Stimulated activated CD8-positive, alpha-beta memory T cell treated with anti-CD3 and anti-CD28 coated beads, Interleukin-4, amount 100 ng/mL, for 1 hour (primary cell): Measurements from ENCODE around the gene DET1.
"Not testable (repeated sequence)": the region's sequence is repeated elsewhere in the genome, so short reads cannot be mapped to it uniquely, and the experiment has no call there.

ENCODE experiments used
- DNase-seq, 2 donors: peaks; one replicate each; pipeline ENCODE4 v3.0.0-alpha.2; 2020; ENCODE audit warnings: low read depth in 2 of 2, low spot score in 1 of 2

DET1 gene

GRCh38 chr15:88546248-88547129, at the start of gene DET1:
Gene DET1 (minus strand): TSS chr15:88546681. CDS start chr15:88531705, 14,976 bp downstream.
- DNase-seq: peak; percentile 77 to 89

DNA sequence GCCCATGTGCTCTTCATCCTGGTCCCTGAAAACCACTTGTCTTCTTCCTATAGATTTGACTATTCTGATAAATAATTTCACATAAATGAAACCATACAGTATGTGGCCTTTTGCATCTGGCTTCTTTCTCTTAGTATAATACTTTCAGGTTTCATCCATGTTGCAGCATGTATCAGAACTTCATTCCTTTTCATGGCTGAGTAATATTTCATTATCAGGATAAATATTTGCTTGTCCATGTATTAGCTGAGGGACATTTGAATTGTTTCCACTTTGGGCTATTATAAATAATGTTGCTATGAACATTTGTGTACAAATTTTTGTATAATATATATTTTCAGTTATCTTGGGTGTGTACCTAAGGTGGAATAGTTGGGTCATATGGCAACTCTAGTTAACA, 44.9 kb upstream of the DET1 start:
- DNase-seq: no peak

DNA sequence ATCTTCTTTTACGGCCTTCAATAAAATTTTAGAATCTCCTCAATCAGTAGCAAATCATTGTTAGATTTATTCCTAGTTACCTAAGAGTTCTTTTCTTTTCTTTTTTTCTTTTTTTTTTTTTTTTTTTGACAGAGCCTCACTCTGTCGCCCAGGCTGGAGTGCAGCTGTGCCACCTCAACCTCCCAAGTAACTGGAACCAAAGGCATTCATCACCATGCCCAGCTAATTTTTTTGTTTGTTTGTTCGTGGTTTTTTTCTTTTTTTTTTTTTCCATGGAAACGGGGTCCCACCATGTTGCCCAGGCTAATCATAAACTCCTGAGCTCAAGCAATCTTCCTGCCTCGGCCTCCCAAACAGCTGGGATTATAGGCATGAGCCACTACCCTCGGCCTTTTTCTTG, 44.3 kb upstream of the DET1 start:
- DNase-seq: no peak

GRCh38 chr15:88586401-88587162, 40.1 kb upstream of the DET1 start:
- no peak for DNase-seq

GRCh38 chr15:88580532-88580931, 34.1 kb upstream of the DET1 start:
- no peak for DNase-seq

DNA sequence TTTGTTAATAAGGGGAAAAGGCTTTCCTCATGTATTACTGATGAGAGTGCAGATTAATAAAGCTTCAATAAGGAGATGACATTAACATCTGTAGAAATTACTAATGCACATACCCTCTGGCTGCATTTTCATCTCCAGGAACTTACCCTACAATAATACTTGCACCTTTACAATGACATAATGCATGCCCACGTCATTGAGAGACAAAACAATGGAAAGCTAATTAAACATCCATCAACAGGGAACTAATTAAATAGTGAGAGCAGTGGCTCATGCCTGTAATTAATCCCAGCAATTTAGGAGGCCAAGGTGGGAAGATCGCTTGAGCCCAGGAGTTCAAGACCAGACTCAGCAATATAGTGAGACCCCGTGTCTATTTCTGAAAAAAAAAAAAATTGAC, 32.8 kb upstream of the DET1 start:
- no peak for DNase-seq

GRCh38 chr15:88574655-88575054, 28.2 kb upstream of the DET1 start:
- DNase-seq: no peak

- DNase-seq: no peak
These were observed 27.6 kb upstream of the DET1 start for GRCh38 chr15:88574077-88574476.

DNA sequence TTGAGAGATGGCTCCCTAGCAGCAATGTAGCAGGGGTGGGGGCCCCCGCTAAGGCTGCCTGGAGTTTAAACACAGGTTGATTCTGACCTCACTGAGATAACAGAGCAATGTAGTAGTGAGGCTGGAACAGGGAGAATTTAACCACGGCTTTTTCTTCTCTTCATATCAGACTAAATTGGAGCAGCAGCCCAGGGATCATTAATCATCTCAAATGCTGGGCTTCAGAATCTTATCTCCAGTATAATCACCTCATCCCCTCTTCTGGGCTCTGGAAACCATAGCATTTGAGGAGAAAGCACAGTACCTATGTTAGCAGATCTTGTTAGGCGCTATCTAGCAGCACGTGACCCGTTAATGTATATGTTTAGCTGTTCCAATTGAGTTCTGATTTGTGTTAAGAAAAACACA, 25.4 kb upstream of the DET1 start:
- DNase-seq: no peak

GRCh38 chr15:88571153-88571851, 24.8 kb upstream of the DET1 start:
- DNase-seq: no peak

GRCh38 chr15:88568589-88568988, 22.1 kb upstream of the DET1 start:
- DNase-seq: no peak

- DNase-seq: no peak
These were observed 18.3 kb upstream of the DET1 start for GRCh38 chr15:88564741-88565140.

GRCh38 chr15:88563638-88564037, 17.2 kb upstream of the DET1 start:
- DNase-seq: no peak

GRCh38 chr15:88559565-88559964, 13.1 kb upstream of the DET1 start:
- DNase-seq: not testable (repeated sequence)

GRCh38 chr15:88558026-88558425, 11.5 kb upstream of the DET1 start:
- not testable (repeated sequence) for DNase-seq

GRCh38 chr15:88548009-88548408, 1.5 kb upstream of the DET1 start:
- DNase-seq: not testable (repeated sequence)

GRCh38 chr15:88545578-88546247, 768 bp downstream of the DET1 start:
- DNase-seq: not testable (repeated sequence)

DNA sequence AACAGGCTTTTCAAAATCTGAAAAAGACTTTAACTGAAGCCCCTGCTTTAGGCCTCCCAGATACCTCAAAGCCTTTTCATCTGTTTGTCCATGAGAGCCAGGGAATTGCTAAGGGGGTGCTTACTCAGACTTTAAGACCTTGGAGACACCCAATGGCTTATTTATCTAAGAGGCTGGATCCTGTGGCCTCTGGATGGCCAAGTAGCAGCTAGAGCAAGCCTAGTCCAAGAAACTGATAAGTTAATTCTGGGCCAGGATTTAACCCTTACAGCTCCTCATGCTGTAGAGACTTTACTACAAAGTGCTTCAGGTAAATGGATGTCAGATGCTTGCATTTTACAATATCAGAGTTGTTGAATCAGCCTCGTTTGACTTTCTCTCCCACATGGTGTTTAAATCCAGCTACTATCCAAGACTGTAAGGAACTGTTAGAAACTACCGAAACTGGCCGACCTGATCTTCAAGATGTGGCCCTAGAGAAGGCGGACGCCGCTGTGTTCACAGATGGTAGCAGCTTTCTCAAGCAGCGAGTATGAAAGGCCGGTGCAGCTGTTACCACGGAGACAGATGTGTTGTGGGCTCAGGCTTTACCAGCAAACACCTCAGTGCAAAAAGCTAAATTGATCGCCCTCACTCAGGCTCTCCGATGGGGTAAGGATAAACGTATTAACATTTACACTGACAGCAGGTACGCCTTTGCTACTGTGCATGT, 3.3 kb downstream of the DET1 start:
- no peak for DNase-seq

DNA sequence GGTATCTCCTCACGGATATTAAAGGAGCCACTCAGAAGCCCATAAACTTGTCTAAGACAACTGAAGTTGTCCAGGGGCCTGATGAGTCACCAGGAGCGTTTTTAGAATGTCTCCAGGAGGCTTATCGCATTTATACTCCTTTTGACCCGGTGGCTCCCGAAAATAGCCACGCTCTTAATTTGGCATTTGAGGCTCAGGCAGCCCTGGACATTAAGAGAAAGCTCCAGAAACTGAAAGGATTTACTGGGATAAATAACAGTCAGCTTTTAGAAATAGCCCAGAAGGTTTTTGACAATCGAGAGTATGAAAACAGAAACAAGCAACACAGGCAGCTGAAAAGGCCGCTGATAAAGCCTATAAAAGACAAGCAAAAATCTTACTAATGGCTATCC, 4.1 kb downstream of the DET1 start:
- DNase-seq: no peak

DNA sequence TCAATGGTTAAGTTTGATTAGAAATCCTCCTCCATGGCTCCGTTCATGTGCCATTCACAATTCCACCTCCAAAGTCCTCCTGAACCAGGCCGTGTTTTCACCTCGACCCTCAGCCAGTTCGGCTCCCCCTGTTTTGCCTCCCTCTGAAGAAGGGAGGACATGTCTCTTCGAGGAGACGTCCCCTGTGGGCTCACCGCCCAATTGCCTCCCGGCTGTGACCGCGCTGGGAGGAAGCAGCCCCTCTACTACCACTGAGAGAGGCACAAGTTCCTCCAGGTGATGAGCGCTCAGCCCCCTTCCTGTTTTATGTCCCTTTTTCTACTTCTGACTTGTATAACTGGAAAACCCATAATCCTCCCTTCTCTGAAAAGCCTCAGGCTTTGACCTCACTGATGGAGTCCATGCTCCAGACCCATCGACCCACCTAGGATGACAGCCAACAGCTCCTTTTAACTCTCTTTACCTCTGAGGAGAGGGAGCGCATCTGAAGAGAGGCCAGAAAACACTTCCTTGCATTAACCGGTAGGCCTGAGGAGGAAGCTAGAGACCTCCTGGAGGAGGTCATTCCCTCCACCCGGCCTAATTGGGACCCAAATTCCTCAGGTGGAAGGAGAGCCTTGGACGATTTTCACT, 4.7 kb downstream of the DET1 start:
- no peak for DNase-seq
